ENCODE measurements around the gene TEC. TPM values are rescaled to one million over a fixed set of nuclear protein-coding genes. Genes with fewer than 3 reads are reported as not detected.

TEC gene
- total and polyA plus RNA-seq, 2 of the 8 experiments (the other 6 are each of a cell fraction or from before 2014, with no cell fraction given), result 0.73 to 1.8 TPM

Small RNAs within 50 kb of the gene (small RNA-seq; reads per million reads assigned to genes)
- gene RF00019 (ENCODE audit: insufficient read depth), result not detected
- gene RF00026 (ENCODE audit: insufficient read depth), result not detected
- not detected for gene RNU6-838P (ENCODE audit: insufficient read depth)

Other genes with a start within 250 kb of the TEC start
- not detected in 2 replicates for gene TXK, start 135.6 kb downstream of the TEC start, total RNA-seq (2021; fragmentation: NEBNext Ultra II Directional; extraction: Animal tissue kit (Norgen Biotek cat#: 25700))
- not detected in 2 replicates for gene TXK, start 135.6 kb downstream of the TEC start, polyA plus RNA-seq (2011; rRNA removed)
- gene SLAIN2, start 71.7 kb upstream of the TEC start, total RNA-seq (2021; fragmentation: NEBNext Ultra II Directional; extraction: Animal tissue kit (Norgen Biotek cat#: 25700)), result 40.0 and 42.2 TPM in 2 replicates
- gene SLAIN2, start 71.7 kb upstream of the TEC start, polyA plus RNA-seq (2011; rRNA removed), result 6.6 and 8.2 TPM in 2 replicates
- gene SLC10A4, start 213.5 kb upstream of the TEC start, total RNA-seq (2021; fragmentation: NEBNext Ultra II Directional; extraction: Animal tissue kit (Norgen Biotek cat#: 25700)), result 3.6 and 4.5 TPM in 2 replicates
- 5.1 and 5.6 TPM in 2 replicates for gene SLC10A4, start 213.5 kb upstream of the TEC start, polyA plus RNA-seq (2011; rRNA removed)
- 0.36 and 0.78 TPM in 2 replicates for gene ZAR1, start 220.4 kb upstream of the TEC start, total RNA-seq (2021; fragmentation: NEBNext Ultra II Directional; extraction: Animal tissue kit (Norgen Biotek cat#: 25700))
- gene ZAR1, start 220.4 kb upstream of the TEC start, polyA plus RNA-seq (2011; rRNA removed), result 0.33 and 0.35 TPM in 2 replicates

Measured in H1 (cell line).